Colonic mucosa (tissue), 4 donors: ENCODE results near the gene PDE3A. TPM values are rescaled to one million over a fixed set of nuclear protein-coding genes. Genes with fewer than 3 reads are reported as not detected.

Experiments used
- DNase-seq: peaks from one replicate; pipeline ENCODE4 v3.0.0-alpha.2; 2020
- H3K27ac ChIP-seq: fragments of 200-600 bp; one replicate; pipeline ENCODE4 v1.8.0; 2021
- H3K27me3 ChIP-seq: fragments of 200-600 bp; one replicate; pipeline ENCODE4 v1.8.0; 2021
- H3K36me3 ChIP-seq: fragments of 200-600 bp; one replicate; pipeline ENCODE4 v1.8.0; 2021
- H3K4me1 ChIP-seq: fragments of 200-600 bp; one replicate; pipeline ENCODE4 v1.8.0; 2021; ENCODE audit warnings: mild to moderate bottlenecking
- H3K4me3 ChIP-seq: fragments of 200-600 bp; one replicate; pipeline ENCODE4 v1.8.0; 2021
- H3K9ac ChIP-seq, 2 donors: one replicate each; pipeline ENCODE4 v1.7.0; 2013; ENCODE audit warnings: control low read depth in 2 of 2, low read depth in 2 of 2, low read length in 2 of 2
- H3K9me3 ChIP-seq: fragments of 200-600 bp; one replicate; pipeline ENCODE4 v1.8.0; 2021
- intact Hi-C: fragments of 100-400 bp; cut with DNase I; formaldehyde crosslinking; loops from one replicate; pipeline ENCODE4 v1.14.1; 2022
- total RNA-seq, 2 donors: library from RNA; stranded (reverse); fragmentation: NEBNext Ultra II Directional in 1 of 2; extraction: Animal tissue kit (Norgen Biotek cat#: 25700) in 1 of 2; gene quantifications; one replicate each; pipeline ENCODE4 v1.2.1, GENCODE V29; 2021
- TF ChIP-seq, protein P1 (sequence below): fragments of 200-600 bp; IDR thresholded peaks from one replicate; pipeline ENCODE4 v1.8.0; 2022; ENCODE audit warnings: antibody characterized with exemption, mild to moderate bottlenecking
- donor health status: healthy.
- donor health status: DM: no; HTN: no; CAD: no.
- donor health status: DM: no; HTN: no; CAD: no.

Gene PDE3A
- total RNA-seq, 2 donors from 2014 or later: 32.1 to 50.6 TPM

DNA sequence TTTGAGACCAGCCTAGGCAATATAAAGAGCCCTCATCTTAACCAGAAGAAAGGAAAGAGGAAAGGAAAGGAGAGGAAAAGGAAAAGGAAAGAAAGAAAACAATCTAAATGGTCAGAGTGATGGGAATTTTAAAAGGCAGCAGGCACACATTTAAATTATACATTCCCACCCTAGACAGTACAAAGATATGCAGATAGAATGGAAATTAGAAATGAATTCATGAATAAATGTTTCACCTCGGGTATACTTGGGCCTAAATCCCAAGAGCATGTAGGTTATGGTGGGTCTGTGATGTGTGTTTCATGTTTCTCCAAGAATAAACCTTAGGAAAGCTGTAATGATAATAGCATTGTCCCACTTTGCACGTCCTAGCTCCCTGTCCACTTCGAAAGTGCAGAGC is 222.2 kb downstream of the PDE3A start:
- Histone ChIP-seq H3K4me3 (no peak overlapping the region), H3K36me3 (no peaks in the 10 kb centered on the region), H3K9ac (no peak overlapping the region), H3K9me3 (no peaks in the 10 kb centered on the region), H3K27me3 (no peaks in the 10 kb centered on the region), H3K27ac (no peak overlapping the region), H3K4me1 (no peaks in the 10 kb centered on the region)
- intact Hi-C loops: no loop called here
- DNase-seq: no peak
- TF ChIP-seq, protein P1, sequence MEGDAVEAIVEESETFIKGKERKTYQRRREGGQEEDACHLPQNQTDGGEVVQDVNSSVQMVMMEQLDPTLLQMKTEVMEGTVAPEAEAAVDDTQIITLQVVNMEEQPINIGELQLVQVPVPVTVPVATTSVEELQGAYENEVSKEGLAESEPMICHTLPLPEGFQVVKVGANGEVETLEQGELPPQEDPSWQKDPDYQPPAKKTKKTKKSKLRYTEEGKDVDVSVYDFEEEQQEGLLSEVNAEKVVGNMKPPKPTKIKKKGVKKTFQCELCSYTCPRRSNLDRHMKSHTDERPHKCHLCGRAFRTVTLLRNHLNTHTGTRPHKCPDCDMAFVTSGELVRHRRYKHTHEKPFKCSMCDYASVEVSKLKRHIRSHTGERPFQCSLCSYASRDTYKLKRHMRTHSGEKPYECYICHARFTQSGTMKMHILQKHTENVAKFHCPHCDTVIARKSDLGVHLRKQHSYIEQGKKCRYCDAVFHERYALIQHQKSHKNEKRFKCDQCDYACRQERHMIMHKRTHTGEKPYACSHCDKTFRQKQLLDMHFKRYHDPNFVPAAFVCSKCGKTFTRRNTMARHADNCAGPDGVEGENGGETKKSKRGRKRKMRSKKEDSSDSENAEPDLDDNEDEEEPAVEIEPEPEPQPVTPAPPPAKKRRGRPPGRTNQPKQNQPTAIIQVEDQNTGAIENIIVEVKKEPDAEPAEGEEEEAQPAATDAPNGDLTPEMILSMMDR: no peak

DNA sequence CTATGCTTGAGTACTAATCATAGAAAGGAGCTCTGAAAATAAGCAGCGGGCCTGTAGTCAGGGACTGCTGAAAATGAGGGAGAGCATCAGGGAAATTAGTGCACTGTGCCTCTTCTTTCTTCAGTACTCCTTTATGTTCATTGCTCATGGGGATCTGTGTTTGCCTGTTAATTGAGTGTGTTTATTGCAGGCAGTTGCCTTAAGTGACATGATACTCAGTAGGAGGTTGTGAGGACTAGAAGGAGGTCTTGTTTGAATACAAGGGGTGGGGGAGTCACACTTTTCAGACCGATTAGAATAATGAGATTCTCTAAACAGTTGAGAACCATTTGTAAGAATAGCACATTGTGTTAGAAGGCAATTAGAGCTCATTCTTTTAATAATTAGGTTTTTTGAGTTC is 224.2 kb downstream of the PDE3A start:
- DNase-seq: no peak
- no peaks in the 10 kb centered on the region for H3K9me3 ChIP-seq
- TF ChIP-seq, protein P1: no peak

DNA sequence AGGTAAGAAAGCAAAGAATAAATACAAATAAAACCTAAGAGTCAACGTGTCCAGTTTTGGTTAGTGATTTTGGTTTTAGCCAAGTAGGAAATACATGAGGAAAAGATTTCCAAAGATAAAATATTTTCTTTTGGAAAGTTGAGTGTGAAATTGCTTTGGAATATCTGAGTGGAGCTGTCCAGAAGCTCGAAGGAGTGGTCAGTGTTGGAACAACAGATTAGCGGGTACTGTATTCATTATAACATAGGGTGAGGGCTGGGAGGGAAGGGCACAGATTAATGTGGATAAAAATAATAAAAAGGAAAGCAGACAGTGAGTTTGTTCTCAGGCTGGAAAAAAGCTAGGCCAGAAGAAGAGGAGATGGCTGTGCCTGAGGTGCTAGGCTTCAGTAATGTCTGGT is 225.3 kb downstream of the PDE3A start:
- TF ChIP-seq, protein P1: no peak
- no peak for DNase-seq
- Histone ChIP-seq H3K36me3 (no peaks in the 10 kb centered on the region), H3K4me3 (no peak overlapping the region), H3K27ac (no peak overlapping the region), H3K9ac (no peak overlapping the region), H3K27me3 (no peaks in the 10 kb centered on the region), H3K9me3 (no peaks in the 10 kb centered on the region), H3K4me1 (no peaks in the 10 kb centered on the region)
- intact Hi-C loops: no loop called here

More for the DNA sequence above, 224.2 kb downstream of the PDE3A start:
- Histone ChIP-seq H3K36me3 (no peaks in the 10 kb centered on the region), H3K4me3 (no peak overlapping the region), H3K4me1 (no peaks in the 10 kb centered on the region), H3K27ac (no peak overlapping the region), H3K27me3 (no peaks in the 10 kb centered on the region), H3K9ac (no peak overlapping the region)
- intact Hi-C loops: no loop called here

DNA sequence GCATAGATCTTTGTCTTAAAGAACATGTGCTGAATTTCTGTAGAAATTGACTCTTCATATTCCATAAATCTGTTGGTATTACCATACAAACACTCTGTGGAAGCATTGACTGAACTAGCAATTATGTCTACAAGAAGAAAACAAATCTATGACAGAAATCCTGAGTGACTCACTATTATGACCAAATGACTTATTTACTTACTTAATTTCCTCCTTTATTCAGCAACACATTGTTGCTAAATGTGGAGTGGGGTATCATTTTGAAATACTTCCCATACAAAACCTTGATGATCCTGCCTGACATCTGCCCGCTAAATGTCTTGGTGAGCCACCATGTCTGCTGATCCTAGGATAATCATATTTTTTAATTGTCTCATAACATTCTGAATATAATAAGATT is 227.7 kb downstream of the PDE3A start:
- no peak for DNase-seq

DNA sequence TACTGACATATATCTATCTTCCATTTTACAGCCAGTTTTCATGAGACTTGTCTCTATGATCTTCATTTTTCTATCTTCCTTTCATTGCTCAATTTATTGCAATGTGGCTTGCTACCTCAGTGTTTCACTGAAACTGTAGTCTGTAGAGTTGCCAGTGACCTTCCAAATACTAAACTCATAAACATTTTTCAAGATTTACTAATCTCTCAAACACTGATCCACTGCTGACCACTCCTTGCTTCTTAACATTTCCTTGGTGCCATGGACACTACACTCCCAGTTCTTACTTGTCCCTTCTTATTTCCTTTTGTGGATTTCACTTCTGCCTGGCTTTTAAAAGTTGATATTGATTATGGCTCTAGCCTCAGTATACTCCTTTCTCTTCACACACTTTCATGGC is 231.4 kb downstream of the PDE3A start:
- no peak overlapping the region for H3K4me3 ChIP-seq
- no peaks in the 10 kb centered on the region for H3K27me3 ChIP-seq
- H3K4me1 ChIP-seq: no peaks in the 10 kb centered on the region
- no peak overlapping the region for H3K27ac ChIP-seq
- no peak overlapping the region for H3K9ac ChIP-seq
- TF ChIP-seq, protein P1: no peak
- no peaks in the 10 kb centered on the region for H3K9me3 ChIP-seq
- DNase-seq: no peak
- H3K36me3 ChIP-seq: no peaks in the 10 kb centered on the region
- intact Hi-C loops: loop anchor here (10.0 kb wide), 1 partner anchor 235 kb away; the partner anchor contains the start of gene PDE3A

More for the DNA sequence above, 227.7 kb downstream of the PDE3A start:
- Histone ChIP-seq H3K4me1 (no peaks in the 10 kb centered on the region), H3K27ac (no peak overlapping the region), H3K9me3 (no peaks in the 10 kb centered on the region), H3K27me3 (no peaks in the 10 kb centered on the region), H3K36me3 (no peaks in the 10 kb centered on the region), H3K9ac (no peak overlapping the region), H3K4me3 (no peak overlapping the region)
- intact Hi-C loops: no loop called here
- TF ChIP-seq, protein P1: no peak
